Loucy (cell line): Measurements from ENCODE around the gene ATAD2B.

Experiments
- CTCF ChIP-seq: fragments of 200-600 bp; sonication (generic); conservative IDR thresholded peaks from 2 replicates; pipeline ENCODE4 v1.5.1; 2014; ENCODE audit warnings: mild to moderate bottlenecking, antibody characterized with exemption, low read length
- EZH2phosphoT487 ChIP-seq: fragments of 200-600 bp; IDR thresholded peaks from 2 replicates; pipeline ENCODE4 v1.6.1; 2018; ENCODE audit warnings: antibody characterized with exemption, mild to moderate bottlenecking, moderate library complexity, borderline replicate concordance

GRCh38 chr2:23859983-23860382, 66.9 kb downstream of the ATAD2B start:
- no peak for TF ChIP-seq CTCF
- no peak for TF ChIP-seq EZH2phosphoT487
